CD4-positive, alpha-beta T cell treated with Interleukin-1 beta for 1 hour (primary cell): ENCODE data around the gene TMED6.
"Not testable (repeated sequence)": the region's sequence is repeated elsewhere in the genome, so short reads cannot be mapped to it uniquely, and the experiment has no call there.

Experiments
- DNase-seq, 2 donors: peaks; one replicate each; pipeline ENCODE4 v3.0.0-alpha.2; 2020 to 2022

Gene TMED6

GRCh38 chr16:69296771-69297170, 54.8 kb downstream of the TMED6 start:
- not testable (repeated sequence) for DNase-seq

DNA sequence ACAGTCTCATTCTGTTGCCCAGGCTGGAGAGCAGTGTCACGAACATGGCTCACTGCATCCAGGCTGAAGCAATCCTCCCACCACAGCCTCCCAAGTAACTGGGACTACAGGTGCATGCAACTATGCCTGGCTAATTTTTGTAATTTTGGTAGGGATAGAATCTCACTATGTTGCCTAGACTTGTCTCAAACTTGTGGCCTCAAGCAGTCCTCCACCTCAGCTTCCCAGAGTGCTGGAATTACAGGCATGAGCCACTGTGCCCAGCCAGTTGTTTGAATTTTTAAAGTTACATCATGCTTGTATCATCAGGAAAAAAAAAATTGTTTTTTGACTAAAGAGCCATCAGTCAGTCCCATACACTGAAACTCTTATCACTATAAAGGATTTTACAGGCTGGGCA, 57.5 kb downstream of the TMED6 start:
- DNase-seq = no peak

GRCh38 chr16:69293401-69293800, 58.2 kb downstream of the TMED6 start:
- no peak for DNase-seq
